ENCODE measurements around the gene ITGA1.

GRCh38 chr5:52870448-52870847 is 82.7 kb downstream of the ITGA1 start:
- TF ChIP-seq CTCF (conservative IDR thresholded peaks at IDR 0.05 in 1 of 2, IDR thresholded peaks at IDR 0.05 in 1 of 2; ENCODE audit: extremely low read depth in 1 of 2, insufficient read depth in 1 of 2, low read depth in 1 of 2, low read length in 2 of 2) (no peak), EZH2 (IDR thresholded peaks at IDR 0.05; ENCODE audit: borderline replicate concordance, low read length) (no peak)
